ENCODE data around the gene USF1. TPM values are rescaled to one million over a fixed set of nuclear protein-coding genes. Genes with fewer than 3 reads are reported as not detected.

USF1 gene
- total and polyA plus RNA-seq, 8 donors = 7.2 to 566 (median 60.5) TPM

- H3K27ac ChIP-seq = no peak overlapping the region
- peaks cover 0 to 5% (median 0%) of the 10 kb centered on the region in 4 donors for H3K4me1 ChIP-seq
- intact Hi-C loops (cut with DNase I; ENCODE audit: low total_unique reads) = no loop called here
- no peaks in the 10 kb centered on the region for H3K27me3 ChIP-seq
- H3K9me3 ChIP-seq = no peaks in the 10 kb centered on the region
- H3K36me3 ChIP-seq = peaks cover 0 to 35% (median 13%) of the 10 kb centered on the region in 4 donors
- no peak for DNase-seq
- no peak overlapping the region for H3K4me3 ChIP-seq
- 89 to 93% (median 92%) methylated on average over 19 of the region's 19 CpGs for WGBS, 5 donors
- TF ChIP-seq CTCF (IDR thresholded peaks at IDR 0.05) (no peak), EP300 (IDR thresholded peaks at IDR 0.05) (no peak), POLR2A (IDR thresholded peaks at IDR 0.05) (no peak), POLR2AphosphoS5 (IDR thresholded peaks at IDR 0.05) (no peak)
These were observed 27.1 kb upstream of the USF1 start for GRCh38 chr1:161072751-161073449.

- H3K4me1 ChIP-seq = peaks cover 0 to 10% (median 0%) of the 10 kb centered on the region in 4 donors
- no peak overlapping the region for H3K27ac ChIP-seq
- TF ChIP-seq CTCF (IDR thresholded peaks at IDR 0.05) (peak in 5 of 7 experiments; percentile 31 to 70 (median 54)), POLR2AphosphoS5 (IDR thresholded peaks at IDR 0.05) (no peak)
- H3K4me3 ChIP-seq = no peak overlapping the region
- no peaks in the 10 kb centered on the region for H3K27me3 ChIP-seq
- WGBS, 5 donors = 44 to 69% (median 55%) methylated on average over 9 of the region's 9 CpGs
- H3K36me3 ChIP-seq = peaks cover 0 to 31% (median 13%) of the 10 kb centered on the region in 4 donors
- intact Hi-C loops (cut with DNase I; ENCODE audit: low total_unique reads) = no loop called here
- peak; percentile 74 to 76 for DNase-seq
- H3K9me3 ChIP-seq = no peaks in the 10 kb centered on the region
These were observed 26.2 kb upstream of the USF1 start for GRCh38 chr1:161071886-161072371.

- WGBS, 5 donors = 92 to 95% (median 93%) methylated on average over 4 of the region's 4 CpGs
- intact Hi-C loops (cut with DNase I; ENCODE audit: low total_unique reads) = no loop called here
- H3K9me3 ChIP-seq = no peaks in the 10 kb centered on the region
- H3K27ac ChIP-seq = peak overlapping the region in 1 of 5 donors; percentile 86
- no peak for DNase-seq
- peaks cover 0 to 14% (median 0%) of the 10 kb centered on the region in 4 donors for H3K4me1 ChIP-seq
- no peak overlapping the region for H3K4me3 ChIP-seq
- TF ChIP-seq POLR2A (IDR thresholded peaks at IDR 0.05) (no peak), CTCF (IDR thresholded peaks at IDR 0.05) (no peak), POLR2AphosphoS5 (IDR thresholded peaks at IDR 0.05) (no peak), EP300 (IDR thresholded peaks at IDR 0.05) (no peak)
- no peaks in the 10 kb centered on the region for H3K27me3 ChIP-seq
- peaks cover 0 to 22% (median 9%) of the 10 kb centered on the region in 4 donors for H3K36me3 ChIP-seq
These were observed 25.0 kb upstream of the USF1 start for GRCh38 chr1:161070761-161071160.

- intact Hi-C loops (cut with DNase I; ENCODE audit: low total_unique reads) = no loop called here
- peak within 1 kb of the TSS; percentile 46 to 90 (median 73) for H3K27ac ChIP-seq
- H3K4me3 ChIP-seq = peak within 1 kb of the TSS; percentile 36 to 52 (median 43)
- TF ChIP-seq POLR2A (IDR thresholded peaks at IDR 0.05) = no peak
- peak in 2 of 3 donors; percentile 68 to 70 for TF ChIP-seq POLR2AphosphoS5 (IDR thresholded peaks at IDR 0.05)
- peaks cover 0 to 18% (median 0%) of the 10 kb centered on the region in 4 donors for H3K4me1 ChIP-seq
- H3K9me3 ChIP-seq = no peaks in the 10 kb centered on the region
- DNase-seq = peak; percentile 60 to 80
- peaks cover 0 to 20% (median 6%) of the 10 kb centered on the region in 4 donors for H3K36me3 ChIP-seq
- no peaks in the 10 kb centered on the region for H3K27me3 ChIP-seq
- 47 to 78% (median 75%) methylated on average over 2 to 9 of the region's 9 CpGs for WGBS, 5 donors
These were observed 24.0 kb upstream of the USF1 start, which contains the start of gene ARHGAP30 for GRCh38 chr1:161069731-161070270. Gene ARHGAP30 (minus strand): TSS chr1:161069891. CDS start chr1:161069624, 267 bp downstream.

All from stomach (tissue), 9 donors.